Measurements from ENCODE around the gene UGT2B15. TPM values are rescaled to one million over a fixed set of nuclear protein-coding genes. Genes with fewer than 3 reads are reported as not detected.

UGT2B15 gene
- total and polyA plus RNA-seq, 8 donors, result 8.9 to 51.0 (median 21.1) TPM; not detected in 2

- H3K9me3 ChIP-seq, result no peaks in the 10 kb centered on the region
These were observed 53.3 kb downstream of the UGT2B15 start for GRCh38 chr4:68617003-68617698.

DNA sequence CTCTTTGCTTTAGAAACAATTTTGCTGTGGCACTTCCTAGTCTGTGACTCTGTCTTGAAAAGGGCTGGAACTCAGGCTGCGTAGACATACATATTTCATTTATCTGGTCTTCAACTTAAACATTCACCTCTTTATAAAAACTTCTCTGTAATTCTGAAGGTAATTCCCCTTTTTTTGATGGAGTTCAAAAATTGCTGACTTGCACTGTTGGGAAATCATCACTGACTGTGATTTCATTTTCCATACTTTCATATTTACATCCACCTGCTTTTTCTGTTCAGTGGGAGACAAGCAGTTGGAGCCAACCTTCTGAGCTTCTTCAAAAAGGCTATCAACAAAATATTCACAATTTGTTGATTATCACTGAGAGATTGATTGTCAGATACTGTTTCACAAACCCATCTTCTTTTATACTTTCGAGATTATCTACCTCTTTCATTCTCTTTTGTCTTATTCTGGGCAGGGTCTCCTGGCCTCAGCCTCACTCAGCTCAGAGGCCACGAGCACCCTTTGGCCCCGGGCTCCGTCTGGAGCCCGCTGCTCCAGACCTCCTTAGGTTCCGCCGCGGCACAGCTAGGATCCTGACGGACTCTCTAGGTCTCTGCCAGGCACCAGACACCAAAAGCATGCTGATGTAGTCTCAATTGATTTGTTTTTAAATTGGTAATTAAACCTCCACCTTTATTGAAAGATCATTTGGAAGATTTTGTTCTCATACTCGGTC lies 54.6 kb downstream of the UGT2B15 start:
- no peaks in the 10 kb centered on the region for H3K4me1 ChIP-seq
- no peaks in the 10 kb centered on the region for H3K9me3 ChIP-seq
- no peaks in the 10 kb centered on the region for H3K27me3 ChIP-seq
- H3K36me3 ChIP-seq, result no peaks in the 10 kb centered on the region
- no peak for DNase-seq
- TF ChIP-seq POLR2A (IDR thresholded peaks at IDR 0.05), result no peak
- no peak for TF ChIP-seq EP300 (IDR thresholded peaks at IDR 0.05)
- no peak for TF ChIP-seq CTCF (IDR thresholded peaks at IDR 0.05)
- no peak for TF ChIP-seq POLR2AphosphoS5 (IDR thresholded peaks at IDR 0.05)
- intact Hi-C loops (cut with DNase I; ENCODE audit: low total_unique reads), result no loop called here
- WGBS, 5 donors, result 90 to 97% (median 93%) methylated on average over 11 of the region's 11 CpGs; no CpG with 5 or more reads in 2 of the 5 donors
- H3K27ac ChIP-seq, result no peak overlapping the region
- H3K4me3 ChIP-seq, result no peak overlapping the region

More at GRCh38 chr4:68617003-68617698, 53.3 kb downstream of the UGT2B15 start:
- Histone ChIP-seq H3K4me1 (no peaks in the 10 kb centered on the region), H3K36me3 (no peaks in the 10 kb centered on the region), H3K27ac (no peak overlapping the region), H3K27me3 (no peaks in the 10 kb centered on the region), H3K4me3 (no peak overlapping the region)
- TF ChIP-seq POLR2A (IDR thresholded peaks at IDR 0.05), result no peak
- TF ChIP-seq CTCF (IDR thresholded peaks at IDR 0.05), result no peak
- no peak for TF ChIP-seq POLR2AphosphoS5 (IDR thresholded peaks at IDR 0.05)
- TF ChIP-seq EP300 (IDR thresholded peaks at IDR 0.05), result no peak
- no peak for DNase-seq
- intact Hi-C loops (cut with DNase I; ENCODE audit: low total_unique reads), result no loop called here

- H3K27me3 ChIP-seq, result no peaks in the 10 kb centered on the region
- H3K4me1 ChIP-seq, result no peaks in the 10 kb centered on the region
- no peak overlapping the region for H3K27ac ChIP-seq
- intact Hi-C loops (cut with DNase I; ENCODE audit: low total_unique reads), result no loop called here
- TF ChIP-seq POLR2A (IDR thresholded peaks at IDR 0.05), result no peak
- no peak for TF ChIP-seq CTCF (IDR thresholded peaks at IDR 0.05)
- no peak for TF ChIP-seq EP300 (IDR thresholded peaks at IDR 0.05)
- WGBS, 5 donors, result 16 to 38% (median 20%) methylated on average over 1 of the region's 1 CpG; no CpG with 5 or more reads in 2 of the 5 donors
- no peaks in the 10 kb centered on the region for H3K36me3 ChIP-seq
- no peak overlapping the region for H3K4me3 ChIP-seq
- H3K9me3 ChIP-seq, result no peaks in the 10 kb centered on the region
- no peak for DNase-seq
These were observed 56.7 kb downstream of the UGT2B15 start for GRCh38 chr4:68613752-68614151.

- 85 to 100% (median 86%) methylated on average over 1 of the region's 1 CpG; no CpG with 5 or more reads in 2 of the 5 donors for WGBS, 5 donors
- no peak for TF ChIP-seq CTCF (IDR thresholded peaks at IDR 0.05)
- no peak for TF ChIP-seq POLR2AphosphoS5 (IDR thresholded peaks at IDR 0.05)
These were observed 64.2 kb downstream of the UGT2B15 start for GRCh38 chr4:68606240-68606639.

More at GRCh38 chr4:68606240-68606639, 64.2 kb downstream of the UGT2B15 start:
- intact Hi-C loops (cut with DNase I; ENCODE audit: low total_unique reads), result no loop called here
- Histone ChIP-seq H3K27me3 (no peaks in the 10 kb centered on the region), H3K4me1 (no peaks in the 10 kb centered on the region), H3K36me3 (no peaks in the 10 kb centered on the region), H3K9me3 (no peaks in the 10 kb centered on the region), H3K4me3 (no peak overlapping the region), H3K27ac (no peak overlapping the region)
- no peak for DNase-seq
